Gastrocnemius medialis (tissue), 4 donors: Measurements from ENCODE around the gene TJAP1. TPM values are rescaled to one million over a fixed set of nuclear protein-coding genes. Genes with fewer than 3 reads are reported as not detected.

ENCODE experiments used
- ATAC-seq, 2 donors: fragments of 150-250 bp; one replicate each; pipeline ENCODE4 v1.9.1; 2016
- DNase-seq, 2 donors: peaks; one replicate each; pipeline ENCODE4 v3.0.0-alpha.2; 2019
- H3K27ac ChIP-seq, 4 donors: fragments of 200-600 bp; sonication (generic); 1 replicate in 1 of 4; 2 replicates in 3 of 4; pipeline ENCODE4 v1.5.1; 2016 to 2018; ENCODE audit warnings: mild to moderate bottlenecking in 2 of 4, moderate library complexity in 1 of 4
- H3K27me3 ChIP-seq, 3 donors: fragments of 200-600 bp; sonication (generic) in 2 of 3; 1 replicate in 1 of 3; 2 replicates in 2 of 3; pipeline versions ENCODE4 v1.5.1 to v1.6.0; 2016 to 2019; ENCODE audit warnings: mild to moderate bottlenecking in 1 of 3, moderate library complexity in 1 of 3
- H3K36me3 ChIP-seq, 2 donors: fragments of 200-600 bp; sonication (generic) in 1 of 2; one replicate each; pipeline ENCODE4 v1.5.1; 2017 to 2018
- H3K4me1 ChIP-seq, 2 donors: fragments of 200-600 bp; sonication (generic) in 1 of 2; one replicate each; pipeline ENCODE4 v1.5.1; 2016 to 2017; ENCODE audit warnings: mild to moderate bottlenecking in 2 of 2
- H3K4me3 ChIP-seq, 4 donors: fragments of 200-600 bp; sonication (generic) in 3 of 4; 1 replicate in 1 of 4; 2 replicates in 3 of 4; pipeline ENCODE4 v1.5.1; 2016 to 2019; ENCODE audit warnings: mild to moderate bottlenecking in 2 of 4
- H3K9me3 ChIP-seq, 3 donors: fragments of 200-600 bp; sonication (generic) in 2 of 3; 1 replicate in 1 of 3; 2 replicates in 2 of 3; pipeline ENCODE4 v1.5.1; 2016 to 2019
- CTCF ChIP-seq, 5 experiments: fragments of 450-650 bp in 3 of 5; fragments of 200-600 bp in 2 of 5; sonication (generic) in 2 of 5; IDR thresholded peaks in 4 of 5; conservative IDR thresholded peaks in 1 of 5; 1 replicate in 4 of 5; 2 replicates in 1 of 5; pipeline ENCODE4 v1.5.1; 2016 to 2019; ENCODE audit warnings: antibody characterized with exemption in 5 of 5, mild to moderate bottlenecking in 3 of 5, moderate library complexity in 3 of 5
- POLR2A ChIP-seq, 2 donors: fragments of 450-650 bp; IDR thresholded peaks; one replicate each; pipeline ENCODE4 v1.6.1; 2017; ENCODE audit warnings: antibody characterized with exemption in 2 of 2, mild to moderate bottlenecking in 2 of 2, moderate library complexity in 2 of 2
- in situ Hi-C, 4 donors: fragments of 200-750 bp; cut with MboI; loops; one replicate each; pipeline versions ENCODE4 v1.15.0 to v1.8.0; 2017; ENCODE audit warnings: low sequenced_read_pairs in 4 of 4
- intact Hi-C: fragments of 100-400 bp; cut with DNase I; formaldehyde crosslinking; loops from one replicate; pipeline ENCODE4 v1.15.1; 2023; ENCODE audit warnings: low total_unique reads
- total RNA-seq, 4 donors: library from RNA; depleted of rRNA; stranded (reverse); fragments of >200 nt; gene quantifications; one replicate each; pipeline versions ENCODE4 v1.1.0 to v1.2.3, GENCODE V29; 2016

Gene TJAP1
- total RNA-seq, 4 donors from 2014 or later = 28.8 to 45.2 (median 37.7) TPM

- Histone ChIP-seq H3K27ac (no peak overlapping the region), H3K4me1 (peaks cover 25 to 29% of the 10 kb centered on the region in 2 donors), H3K27me3 (peaks cover 4 to 7% (median 6%) of the 10 kb centered on the region in 3 donors), H3K9me3 (no peaks in the 10 kb centered on the region), H3K36me3 (peaks cover 0 to 49% of the 10 kb centered on the region in 2 donors), H3K4me3 (no peak overlapping the region)
- TF ChIP-seq CTCF (IDR thresholded peaks at IDR 0.05 in 4 of 5, conservative IDR thresholded peaks at IDR 0.05 in 1 of 5) (no peak), POLR2A (IDR thresholded peaks at IDR 0.05) (no peak)
- DNase-seq = no peak
- in situ Hi-C loops = loop anchor here in 1 of 4 donors (25.0 kb wide), 1 partner anchor 275 kb away; the partner anchor contains the start of genes DNPH1 and TTBK1
- no peak for ATAC-seq
- intact Hi-C loops = no loop called here
Measured at GRCh38 chr6:43511824-43512415, 34.5 kb downstream of the TJAP1 start.

GRCh38 chr6:43515808-43516207 lies 38.4 kb downstream of the TJAP1 start:
- TF ChIP-seq POLR2A (IDR thresholded peaks at IDR 0.05) (no peak), CTCF (IDR thresholded peaks at IDR 0.05 in 4 of 5, conservative IDR thresholded peaks at IDR 0.05 in 1 of 5) (no peak)
- H3K27ac ChIP-seq = peak overlapping the region; percentile 88 to 98 (median 90)
- peaks cover 0 to 66% of the 10 kb centered on the region in 2 donors for H3K36me3 ChIP-seq
- peak overlapping the region; percentile 74 to 97 (median 87) for H3K4me3 ChIP-seq
- intact Hi-C loops = loop anchor here (2.0 to 5.0 kb wide), 2 partner anchors 89 to 334 kb away; partner anchors contain the start of genes ABCC10 and CUL9
- in situ Hi-C loops = loop anchor here in 1 of 4 donors (25.0 kb wide), 1 partner anchor 279 kb away; the partner anchor contains the start of genes DNPH1 and TTBK1
- ATAC-seq (no peak), DNase-seq (no peak)
- H3K27me3 ChIP-seq = no peaks in the 10 kb centered on the region
- H3K4me1 ChIP-seq = peaks cover 28 to 34% of the 10 kb centered on the region in 2 donors
- no peaks in the 10 kb centered on the region for H3K9me3 ChIP-seq

- H3K27ac ChIP-seq = peak overlapping the region; percentile 88 to 98 (median 90)
- H3K4me3 ChIP-seq = peak overlapping the region; percentile 74 to 97 (median 87)
- intact Hi-C loops (loop anchor here (2.0 to 5.0 kb wide), 2 partner anchors 90 to 334 kb away; partner anchors contain the start of genes ABCC10 and CUL9), in situ Hi-C loops (loop anchor here in 1 of 4 donors (25.0 kb wide), 1 partner anchor 279 kb away; the partner anchor contains the start of genes DNPH1 and TTBK1)
- H3K4me1 ChIP-seq = peaks cover 28 to 33% of the 10 kb centered on the region in 2 donors
- ATAC-seq (peak in 1 of 2 donors; percentile 17), DNase-seq (no peak)
- H3K9me3 ChIP-seq = no peaks in the 10 kb centered on the region
- H3K27me3 ChIP-seq = no peaks in the 10 kb centered on the region
- H3K36me3 ChIP-seq = peaks cover 0 to 67% of the 10 kb centered on the region in 2 donors
- TF ChIP-seq CTCF (IDR thresholded peaks at IDR 0.05 in 4 of 5, conservative IDR thresholded peaks at IDR 0.05 in 1 of 5) (no peak), POLR2A (IDR thresholded peaks at IDR 0.05) (no peak)
Measured at GRCh38 chr6:43516367-43516696, 39.0 kb downstream of the TJAP1 start.

GRCh38 chr6:43516697-43517504 lies 39.5 kb downstream of the TJAP1 start, which contains the start of the genes POLR1C and YIPF3:
POLR1C (plus strand) TSS chr6:43517089; CDS start chr6:43517110, 21 bp downstream.
YIPF3 (minus strand) TSS chr6:43516926; CDS start chr6:43516807, 119 bp downstream.
- Histone ChIP-seq H3K9me3 (no peaks in the 10 kb centered on the region), H3K27me3 (no peaks in the 10 kb centered on the region), H3K4me1 (peaks cover 28 to 32% of the 10 kb centered on the region in 2 donors), H3K36me3 (peaks cover 0 to 67% of the 10 kb centered on the region in 2 donors), H3K4me3 (peak within 1 kb of the TSS; percentile 74 to 97 (median 87)), H3K27ac (peak within 1 kb of the TSS; percentile 88 to 98 (median 90))
- intact Hi-C loops (loop anchor here (2.0 to 5.0 kb wide), 2 partner anchors 90 to 335 kb away; partner anchors contain the start of genes ABCC10 and CUL9), in situ Hi-C loops (loop anchor here in 1 of 4 donors (25.0 kb wide), 1 partner anchor 280 kb away; the partner anchor contains the start of genes DNPH1 and TTBK1)
- TF ChIP-seq CTCF (IDR thresholded peaks at IDR 0.05 in 4 of 5, conservative IDR thresholded peaks at IDR 0.05 in 1 of 5) = no peak
- peak; percentile 70 to 74 for TF ChIP-seq POLR2A (IDR thresholded peaks at IDR 0.05)
- DNase-seq (peak; percentile 98), ATAC-seq (peak; percentile 98 to 99)
